HEK293 (cell line): Measurements from ENCODE around the gene SGTB.
A peak's percentile ranks its signal among the peaks of the same experiment; 100 is the strongest.

Experiments used
- GLI2 ChIP-seq: fragments of 450-650 bp; formaldehyde crosslinking; IDR thresholded peaks from 2 replicates; pipeline ENCODE4; 2017; ENCODE audit warnings: missing biosample characterization, missing genetic modification characterization, low read depth, borderline replicate concordance
- KLF16 ChIP-seq: fragments of 450-650 bp; formaldehyde crosslinking; IDR thresholded peaks from 2 replicates; pipeline ENCODE4 v1.5.1; 2017; ENCODE audit warnings: missing biosample characterization, missing genetic modification characterization
- RBAK ChIP-seq: fragments of 450-650 bp; formaldehyde crosslinking; IDR thresholded peaks from 2 replicates; pipeline ENCODE4 v1.5.1; 2016; ENCODE audit warnings: missing biosample characterization, missing genetic modification characterization
- ZFP41 ChIP-seq: fragments of 450-650 bp; formaldehyde crosslinking; IDR thresholded peaks from 2 replicates; pipeline ENCODE4 v1.5.1; 2016; ENCODE audit warnings: missing biosample characterization, missing genetic modification characterization, borderline replicate concordance
- ZIC2 ChIP-seq: fragments of 450-650 bp; formaldehyde crosslinking; IDR thresholded peaks from 2 replicates; pipeline ENCODE4 v1.5.1; 2016; ENCODE audit warnings: missing biosample characterization, missing genetic modification characterization
- ZNF184 ChIP-seq: fragments of 450-650 bp; IDR thresholded peaks from 2 replicates; pipeline ENCODE4 v1.5.1; 2018; ENCODE audit warnings: missing biosample characterization, mild to moderate bottlenecking, missing genetic modification characterization
- ZNF23 ChIP-seq: fragments of 450-650 bp; formaldehyde crosslinking; IDR thresholded peaks from 2 replicates; pipeline ENCODE4 v1.5.1; 2016; ENCODE audit warnings: missing biosample characterization, missing genetic modification characterization, borderline replicate concordance
- ZNF324 ChIP-seq: fragments of 450-650 bp; formaldehyde crosslinking; IDR thresholded peaks from 2 replicates; pipeline ENCODE4 v1.5.1; 2016; ENCODE audit warnings: missing biosample characterization, missing genetic modification characterization
- ZNF585B ChIP-seq: fragments of 450-650 bp; formaldehyde crosslinking; IDR thresholded peaks from 2 replicates; pipeline ENCODE4 v1.5.1; 2016; ENCODE audit warnings: missing biosample characterization, missing genetic modification characterization
- ZNF707 ChIP-seq: fragments of 450-650 bp; formaldehyde crosslinking; IDR thresholded peaks from 2 replicates; pipeline ENCODE4 v1.5.1; 2016; ENCODE audit warnings: missing biosample characterization, missing genetic modification characterization
- ZNF792 ChIP-seq: fragments of 450-650 bp; formaldehyde crosslinking; IDR thresholded peaks from 2 replicates; pipeline ENCODE4 v1.5.1; 2016; ENCODE audit warnings: missing biosample characterization, missing genetic modification characterization
- TF ChIP-seq, protein P1 (sequence below): fragments of 450-650 bp; formaldehyde crosslinking; IDR thresholded peaks from 2 replicates; pipeline ENCODE4 v1.5.1; 2016; ENCODE audit warnings: missing biosample characterization, missing genetic modification characterization
- TF ChIP-seq, protein P2 (sequence below): fragments of 450-650 bp; formaldehyde crosslinking; IDR thresholded peaks from 2 replicates; pipeline ENCODE4 v1.5.1; 2016; ENCODE audit warnings: missing biosample characterization, missing genetic modification characterization
- TF ChIP-seq, protein P3 (sequence below): fragments of 450-650 bp; formaldehyde crosslinking; IDR thresholded peaks from 2 replicates; pipeline ENCODE4 v1.5.1; 2016; ENCODE audit warnings: missing biosample characterization, missing genetic modification characterization, low read depth

DNA sequence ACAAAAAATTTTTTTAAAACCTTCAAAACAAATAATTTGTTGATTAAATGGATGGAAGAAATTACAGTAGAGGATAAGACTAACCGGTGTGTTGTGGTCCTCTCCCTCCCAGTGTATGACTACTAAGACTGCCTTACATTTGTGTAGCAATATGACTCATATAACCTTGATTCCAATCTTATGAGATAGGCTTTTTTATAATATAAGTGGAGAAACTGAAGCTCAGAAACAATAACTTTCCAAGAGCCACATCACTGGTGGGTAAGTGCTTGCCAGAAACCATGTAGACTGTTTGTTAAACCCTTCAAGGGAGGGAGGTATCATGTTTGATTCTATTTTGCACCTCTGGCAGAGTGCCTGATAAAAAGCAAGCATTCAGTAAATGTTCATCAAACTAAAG, 47.6 kb upstream of the SGTB start:
- no peak for TF ChIP-seq ZNF23 (tag by site-specific recombination)
- TF ChIP-seq ZNF324 (tag by site-specific recombination), result no peak
- TF ChIP-seq, protein P1, sequence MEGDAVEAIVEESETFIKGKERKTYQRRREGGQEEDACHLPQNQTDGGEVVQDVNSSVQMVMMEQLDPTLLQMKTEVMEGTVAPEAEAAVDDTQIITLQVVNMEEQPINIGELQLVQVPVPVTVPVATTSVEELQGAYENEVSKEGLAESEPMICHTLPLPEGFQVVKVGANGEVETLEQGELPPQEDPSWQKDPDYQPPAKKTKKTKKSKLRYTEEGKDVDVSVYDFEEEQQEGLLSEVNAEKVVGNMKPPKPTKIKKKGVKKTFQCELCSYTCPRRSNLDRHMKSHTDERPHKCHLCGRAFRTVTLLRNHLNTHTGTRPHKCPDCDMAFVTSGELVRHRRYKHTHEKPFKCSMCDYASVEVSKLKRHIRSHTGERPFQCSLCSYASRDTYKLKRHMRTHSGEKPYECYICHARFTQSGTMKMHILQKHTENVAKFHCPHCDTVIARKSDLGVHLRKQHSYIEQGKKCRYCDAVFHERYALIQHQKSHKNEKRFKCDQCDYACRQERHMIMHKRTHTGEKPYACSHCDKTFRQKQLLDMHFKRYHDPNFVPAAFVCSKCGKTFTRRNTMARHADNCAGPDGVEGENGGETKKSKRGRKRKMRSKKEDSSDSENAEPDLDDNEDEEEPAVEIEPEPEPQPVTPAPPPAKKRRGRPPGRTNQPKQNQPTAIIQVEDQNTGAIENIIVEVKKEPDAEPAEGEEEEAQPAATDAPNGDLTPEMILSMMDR, result no peak
- TF ChIP-seq ZNF707 (tag by site-specific recombination), result no peak
- no peak for TF ChIP-seq ZNF585B (tag by site-specific recombination)
- TF ChIP-seq ZNF184 (tag by site-specific recombination), result peak; percentile 33; the same call in 1 of the 2 replicates
- TF ChIP-seq RBAK, result no peak
- no peak for TF ChIP-seq ZNF792 (tag by site-specific recombination)
- TF ChIP-seq, protein P2, sequence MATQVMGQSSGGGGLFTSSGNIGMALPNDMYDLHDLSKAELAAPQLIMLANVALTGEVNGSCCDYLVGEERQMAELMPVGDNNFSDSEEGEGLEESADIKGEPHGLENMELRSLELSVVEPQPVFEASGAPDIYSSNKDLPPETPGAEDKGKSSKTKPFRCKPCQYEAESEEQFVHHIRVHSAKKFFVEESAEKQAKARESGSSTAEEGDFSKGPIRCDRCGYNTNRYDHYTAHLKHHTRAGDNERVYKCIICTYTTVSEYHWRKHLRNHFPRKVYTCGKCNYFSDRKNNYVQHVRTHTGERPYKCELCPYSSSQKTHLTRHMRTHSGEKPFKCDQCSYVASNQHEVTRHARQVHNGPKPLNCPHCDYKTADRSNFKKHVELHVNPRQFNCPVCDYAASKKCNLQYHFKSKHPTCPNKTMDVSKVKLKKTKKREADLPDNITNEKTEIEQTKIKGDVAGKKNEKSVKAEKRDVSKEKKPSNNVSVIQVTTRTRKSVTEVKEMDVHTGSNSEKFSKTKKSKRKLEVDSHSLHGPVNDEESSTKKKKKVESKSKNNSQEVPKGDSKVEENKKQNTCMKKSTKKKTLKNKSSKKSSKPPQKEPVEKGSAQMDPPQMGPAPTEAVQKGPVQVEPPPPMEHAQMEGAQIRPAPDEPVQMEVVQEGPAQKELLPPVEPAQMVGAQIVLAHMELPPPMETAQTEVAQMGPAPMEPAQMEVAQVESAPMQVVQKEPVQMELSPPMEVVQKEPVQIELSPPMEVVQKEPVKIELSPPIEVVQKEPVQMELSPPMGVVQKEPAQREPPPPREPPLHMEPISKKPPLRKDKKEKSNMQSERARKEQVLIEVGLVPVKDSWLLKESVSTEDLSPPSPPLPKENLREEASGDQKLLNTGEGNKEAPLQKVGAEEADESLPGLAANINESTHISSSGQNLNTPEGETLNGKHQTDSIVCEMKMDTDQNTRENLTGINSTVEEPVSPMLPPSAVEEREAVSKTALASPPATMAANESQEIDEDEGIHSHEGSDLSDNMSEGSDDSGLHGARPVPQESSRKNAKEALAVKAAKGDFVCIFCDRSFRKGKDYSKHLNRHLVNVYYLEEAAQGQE (tag by site-specific recombination), result no peak
- no peak for TF ChIP-seq ZIC2 (tag by site-specific recombination)
- TF ChIP-seq ZFP41 (tag by site-specific recombination), result no peak
- no peak for TF ChIP-seq KLF16
- TF ChIP-seq, protein P3, sequence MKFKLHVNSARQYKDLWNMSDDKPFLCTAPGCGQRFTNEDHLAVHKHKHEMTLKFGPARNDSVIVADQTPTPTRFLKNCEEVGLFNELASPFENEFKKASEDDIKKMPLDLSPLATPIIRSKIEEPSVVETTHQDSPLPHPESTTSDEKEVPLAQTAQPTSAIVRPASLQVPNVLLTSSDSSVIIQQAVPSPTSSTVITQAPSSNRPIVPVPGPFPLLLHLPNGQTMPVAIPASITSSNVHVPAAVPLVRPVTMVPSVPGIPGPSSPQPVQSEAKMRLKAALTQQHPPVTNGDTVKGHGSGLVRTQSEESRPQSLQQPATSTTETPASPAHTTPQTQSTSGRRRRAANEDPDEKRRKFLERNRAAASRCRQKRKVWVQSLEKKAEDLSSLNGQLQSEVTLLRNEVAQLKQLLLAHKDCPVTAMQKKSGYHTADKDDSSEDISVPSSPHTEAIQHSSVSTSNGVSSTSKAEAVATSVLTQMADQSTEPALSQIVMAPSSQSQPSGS (tag by site-specific recombination), result no peak
- no peak for TF ChIP-seq GLI2 (tag by site-specific recombination)
